ENCODE results near the gene GLB1L.

Gene GLB1L

GRCh38 chr2:219219784-219220532 is 25.3 kb downstream of the GLB1L start:
- DNase-seq = no peak

- DNase-seq = peak; percentile 90
Observed at GRCh38 chr2:219218732-219219701, 26.2 kb downstream of the GLB1L start, which contains the start of gene ABCB6. TSS of gene ABCB6 (minus strand) at chr2:219218958. CDS start at chr2:219218673, 285 bp downstream.

- peak; percentile 43 for DNase-seq
Observed at GRCh38 chr2:219218217-219218731, 27.0 kb downstream of the GLB1L start.

GRCh38 chr2:219216535-219216915 is 28.7 kb downstream of the GLB1L start:
- no peak for DNase-seq

GRCh38 chr2:219215871-219216534 is 29.2 kb downstream of the GLB1L start:
- no peak for DNase-seq

- DNase-seq = no peak
Observed at GRCh38 chr2:219214786-219215185, 30.5 kb downstream of the GLB1L start.

GRCh38 chr2:219214141-219214540 is 31.1 kb downstream of the GLB1L start:
- DNase-seq = no peak

GRCh38 chr2:219213486-219214071 is 31.7 kb downstream of the GLB1L start:
- DNase-seq = no peak

GRCh38 chr2:219213026-219213415 is 32.2 kb downstream of the GLB1L start:
- no peak for DNase-seq

- no peak for DNase-seq
Observed at GRCh38 chr2:219210886-219211362, 34.3 kb downstream of the GLB1L start.

GRCh38 chr2:219210196-219210885 is 34.9 kb downstream of the GLB1L start:
- DNase-seq = no peak

- DNase-seq = no peak
Observed at GRCh38 chr2:219209236-219210195, 35.7 kb downstream of the GLB1L start.

GRCh38 chr2:219207884-219208740 is 37.1 kb downstream of the GLB1L start:
- DNase-seq = no peak

- peak; percentile 59 for DNase-seq
Observed at GRCh38 chr2:219207134-219207883, 37.9 kb downstream of the GLB1L start.

GRCh38 chr2:219206328-219207133 is 38.7 kb downstream of the GLB1L start, which contains the start of gene ZFAND2B:
TSS of gene ZFAND2B (plus strand) at chr2:219206782. CDS start at chr2:219206988, 206 bp downstream.
- peak; percentile 86 for DNase-seq

GRCh38 chr2:219205981-219206327 is 39.3 kb downstream of the GLB1L start:
- no peak for DNase-seq

- DNase-seq = no peak
Observed at GRCh38 chr2:219205165-219205538, 40.1 kb downstream of the GLB1L start.
